Activated CD8-positive, alpha-beta memory T cell treated with anti-CD3 and anti-CD28 coated beads, Interleukin-2, amount 50 U/mL, for 1 hour (primary cell): ENCODE measurements around the gene CYBRD1.

Source experiments
- DNase-seq: peaks from one replicate; pipeline ENCODE4 v3.0.0-alpha.2; 2020; ENCODE audit errors: extremely low read depth

Gene CYBRD1

DNA sequence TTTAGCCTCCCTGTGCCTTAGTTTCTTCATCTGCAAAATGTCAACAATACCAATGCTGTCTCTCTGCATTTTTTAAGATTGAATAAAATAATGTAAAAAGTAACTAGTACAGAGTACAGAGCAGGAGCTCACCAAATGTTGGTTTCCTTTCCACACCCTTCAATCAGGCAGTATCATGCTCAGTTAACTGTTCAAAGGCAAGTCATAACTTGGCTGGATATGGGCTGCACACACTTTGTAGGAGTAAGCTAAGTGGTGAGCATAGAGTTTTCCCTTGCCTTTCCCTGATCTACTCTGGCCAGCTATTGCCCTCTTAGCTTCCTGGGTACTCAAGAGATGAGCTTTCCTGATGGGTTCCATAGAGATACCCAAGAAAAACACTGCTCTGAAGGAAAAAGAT, 77.9 kb downstream of the CYBRD1 start:
- DNase-seq, result no peak

DNA sequence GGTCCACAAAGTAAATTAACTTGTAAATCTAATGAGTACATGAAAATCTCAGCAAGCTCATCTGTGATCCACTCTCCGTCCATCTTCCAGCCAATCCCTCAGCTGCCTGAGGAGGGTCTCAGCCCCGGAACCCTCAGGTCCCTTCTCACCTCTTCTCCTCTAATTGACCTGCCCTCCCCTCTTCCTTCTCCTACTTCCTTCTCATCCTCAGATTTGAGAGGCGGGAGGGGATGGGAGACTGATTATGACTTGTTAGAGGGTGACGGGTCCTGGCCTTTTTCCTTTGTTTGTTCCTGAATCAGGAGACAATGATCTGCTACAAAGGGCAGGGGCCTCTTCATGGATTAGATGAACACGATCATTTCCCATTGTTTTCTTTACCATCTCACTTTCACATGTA, 80.1 kb downstream of the CYBRD1 start:
- DNase-seq, result no peak
